ENCODE data around the gene ETFB. TPM values are rescaled to one million over a fixed set of nuclear protein-coding genes. Genes with fewer than 3 reads are reported as not detected.

Gene ETFB
- total RNA-seq, 2 donors from 2014 or later = 54.3 to 77.3 TPM

DNA sequence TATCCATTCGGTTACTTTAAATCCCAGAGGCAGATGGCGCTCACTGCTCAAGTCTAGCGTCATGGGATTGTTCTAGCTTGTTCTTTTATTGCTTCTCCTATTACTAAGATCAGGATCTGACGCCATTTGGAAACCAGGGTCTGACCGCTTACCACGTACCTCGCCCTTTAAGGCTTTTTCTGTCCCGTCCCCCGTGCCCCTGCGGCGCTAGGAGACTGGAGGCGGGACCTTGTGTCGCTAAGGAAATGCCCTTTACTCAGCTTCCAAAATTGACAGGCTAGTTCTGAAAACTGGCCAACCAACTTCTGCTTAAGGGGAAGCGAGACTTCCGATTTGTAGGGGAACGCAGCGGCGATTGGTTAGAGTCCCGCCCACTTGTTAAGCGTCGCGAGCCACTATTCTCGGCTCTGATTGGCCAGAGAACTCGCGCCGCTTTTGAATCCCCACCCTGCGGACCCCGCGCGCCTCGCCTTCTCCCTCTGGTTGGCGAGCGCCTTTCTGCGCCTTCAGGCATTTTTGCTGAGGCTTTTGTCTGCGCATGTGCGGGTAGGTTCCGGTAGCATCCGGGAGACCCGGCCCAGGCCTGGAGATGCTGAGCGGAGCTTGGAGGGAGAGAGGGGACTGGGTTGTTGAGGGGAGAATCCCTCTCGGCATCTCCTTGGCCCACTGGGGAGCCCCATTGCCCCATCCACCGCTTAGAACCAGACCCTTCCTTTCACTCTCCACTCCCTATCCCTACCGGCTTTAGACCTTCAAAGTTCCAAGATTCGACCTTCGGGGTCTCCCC lies 28.1 kb upstream of the ETFB start:
- Histone ChIP-seq H3K36me3 (ENCODE audit: control insufficient read depth, insufficient read depth, low read length) (no peaks in the 10 kb centered on the region), H3K9me3 (ENCODE audit: control insufficient read depth, low read length) (no peaks in the 10 kb centered on the region), H3K9ac (ENCODE audit: extremely low read depth, low read length, poor library complexity, severe bottlenecking) (peak overlapping the region; percentile 57), H3K27ac (ENCODE audit: low read depth, low read length) (peak overlapping the region; percentile 32), H3K4me1 (ENCODE audit: control insufficient read depth, insufficient read depth, low read length) (peaks cover 2% of the 10 kb centered on the region), H3K4me3 (ENCODE audit: low read length) (peak overlapping the region; percentile 86), H3K27me3 (ENCODE audit: control insufficient read depth, insufficient read depth, low read length, poor library complexity, severe bottlenecking) (no peaks in the 10 kb centered on the region)
- Mint-ChIP-seq H3K9me3 (peaks cover 8% of the 10 kb centered on the region), H3K27me3 (ENCODE audit: insufficient read depth) (no peaks in the 10 kb centered on the region), H3K4me3 (peak overlapping the region; percentile 77), H3K27ac (peak overlapping the region; percentile 95), H3K4me1 (peaks cover 5% of the 10 kb centered on the region), H3K36me3 (ENCODE audit: low read depth) (peaks cover 3% of the 10 kb centered on the region)
- TF ChIP-seq, protein P1, sequence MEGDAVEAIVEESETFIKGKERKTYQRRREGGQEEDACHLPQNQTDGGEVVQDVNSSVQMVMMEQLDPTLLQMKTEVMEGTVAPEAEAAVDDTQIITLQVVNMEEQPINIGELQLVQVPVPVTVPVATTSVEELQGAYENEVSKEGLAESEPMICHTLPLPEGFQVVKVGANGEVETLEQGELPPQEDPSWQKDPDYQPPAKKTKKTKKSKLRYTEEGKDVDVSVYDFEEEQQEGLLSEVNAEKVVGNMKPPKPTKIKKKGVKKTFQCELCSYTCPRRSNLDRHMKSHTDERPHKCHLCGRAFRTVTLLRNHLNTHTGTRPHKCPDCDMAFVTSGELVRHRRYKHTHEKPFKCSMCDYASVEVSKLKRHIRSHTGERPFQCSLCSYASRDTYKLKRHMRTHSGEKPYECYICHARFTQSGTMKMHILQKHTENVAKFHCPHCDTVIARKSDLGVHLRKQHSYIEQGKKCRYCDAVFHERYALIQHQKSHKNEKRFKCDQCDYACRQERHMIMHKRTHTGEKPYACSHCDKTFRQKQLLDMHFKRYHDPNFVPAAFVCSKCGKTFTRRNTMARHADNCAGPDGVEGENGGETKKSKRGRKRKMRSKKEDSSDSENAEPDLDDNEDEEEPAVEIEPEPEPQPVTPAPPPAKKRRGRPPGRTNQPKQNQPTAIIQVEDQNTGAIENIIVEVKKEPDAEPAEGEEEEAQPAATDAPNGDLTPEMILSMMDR (conservative IDR thresholded peaks at IDR 0.05) = no peak
- WGBS, 2 experiments (ENCODE audit: insufficient coverage in 1 of 2, insufficient read length in 1 of 2) = 1% methylated on average over 25 to 45 of the region's 45 CpGs
- peak; percentile 99 for DNase-seq

DNA sequence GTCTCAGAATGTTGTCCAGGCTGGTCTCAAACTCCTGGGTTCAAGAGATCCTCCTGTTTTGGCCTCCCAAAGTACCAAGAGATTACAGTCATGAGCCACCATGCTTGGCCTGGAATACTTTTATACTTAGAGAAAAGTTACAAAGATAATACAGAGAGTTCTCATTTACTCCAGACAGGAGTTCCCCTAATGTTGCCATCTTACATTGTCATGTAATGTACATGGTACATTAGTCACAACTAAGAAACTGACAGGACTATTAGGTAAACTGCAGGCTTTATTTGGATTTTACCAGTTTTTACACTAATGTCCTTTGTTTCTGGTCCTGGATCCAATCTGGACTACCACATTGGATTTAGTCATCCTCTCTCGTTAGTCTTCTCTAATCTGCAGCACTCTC lies 26.5 kb upstream of the ETFB start:
- Mint-ChIP-seq H3K27ac (no peak overlapping the region), H3K4me1 (peaks cover 5% of the 10 kb centered on the region), H3K27me3 (ENCODE audit: insufficient read depth) (no peaks in the 10 kb centered on the region), H3K4me3 (no peak overlapping the region), H3K9me3 (peaks cover 8% of the 10 kb centered on the region), H3K36me3 (ENCODE audit: low read depth) (peaks cover 3% of the 10 kb centered on the region)
- Histone ChIP-seq H3K27me3 (ENCODE audit: control insufficient read depth, insufficient read depth, low read length, poor library complexity, severe bottlenecking) (no peaks in the 10 kb centered on the region), H3K9me3 (ENCODE audit: control insufficient read depth, low read length) (no peaks in the 10 kb centered on the region), H3K4me3 (ENCODE audit: low read length) (no peak overlapping the region), H3K9ac (ENCODE audit: extremely low read depth, low read length, poor library complexity, severe bottlenecking) (no peak overlapping the region), H3K36me3 (ENCODE audit: control insufficient read depth, insufficient read depth, low read length) (no peaks in the 10 kb centered on the region), H3K4me1 (ENCODE audit: control insufficient read depth, insufficient read depth, low read length) (peaks cover 2% of the 10 kb centered on the region), H3K27ac (ENCODE audit: low read depth, low read length) (no peak overlapping the region)
- no peak for DNase-seq
- TF ChIP-seq, protein P1 (conservative IDR thresholded peaks at IDR 0.05) = no peak
- WGBS, 2 experiments (ENCODE audit: insufficient coverage in 1 of 2, insufficient read length in 1 of 2) = 80% methylated on average over 1 of the region's 1 CpG; no CpG with 5 or more reads in 1 of the 2 experiments

DNA sequence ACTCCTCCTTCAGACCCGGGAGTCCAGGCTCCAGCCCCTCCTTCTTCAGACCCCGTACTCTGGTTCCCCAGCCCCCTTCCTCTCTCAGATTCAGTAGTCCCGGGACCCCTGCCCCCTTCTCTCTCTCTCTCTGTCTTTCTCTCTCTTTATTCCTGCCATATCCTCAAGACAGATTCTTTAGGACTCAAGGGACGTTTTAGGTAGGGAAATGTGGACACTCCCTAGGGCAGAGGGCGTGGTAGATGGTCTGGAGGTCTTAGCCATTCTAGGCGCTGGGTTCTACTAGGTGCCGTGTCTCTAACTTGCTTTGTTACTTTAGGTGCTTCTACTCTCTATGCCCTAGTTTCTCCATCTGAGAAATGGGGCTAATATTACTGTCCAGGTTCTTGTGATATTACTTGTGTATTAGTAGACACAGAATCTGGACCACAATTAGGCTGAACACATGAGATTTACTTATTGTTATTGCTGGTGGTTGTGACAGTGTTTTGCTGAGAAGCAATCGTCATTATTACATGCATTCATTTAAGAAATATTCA lies 25.0 kb upstream of the ETFB start:
- peaks cover 5% of the 10 kb centered on the region for H3K4me1 Mint-ChIP-seq
- Histone ChIP-seq H3K9ac (ENCODE audit: extremely low read depth, low read length, poor library complexity, severe bottlenecking) (no peak overlapping the region), H3K4me1 (ENCODE audit: control insufficient read depth, insufficient read depth, low read length) (peaks cover 2% of the 10 kb centered on the region), H3K27me3 (ENCODE audit: control insufficient read depth, insufficient read depth, low read length, poor library complexity, severe bottlenecking) (no peaks in the 10 kb centered on the region), H3K27ac (ENCODE audit: low read depth, low read length) (no peak overlapping the region), H3K9me3 (ENCODE audit: control insufficient read depth, low read length) (no peaks in the 10 kb centered on the region), H3K4me3 (ENCODE audit: low read length) (no peak overlapping the region), H3K36me3 (ENCODE audit: control insufficient read depth, insufficient read depth, low read length) (no peaks in the 10 kb centered on the region)
- H3K9me3 Mint-ChIP-seq = peaks cover 3% of the 10 kb centered on the region
- H3K27ac Mint-ChIP-seq = peak overlapping the region; percentile 49
- no peaks in the 10 kb centered on the region for H3K36me3 Mint-ChIP-seq (ENCODE audit: low read depth)
- 90 to 91% methylated on average over 4 to 7 of the region's 8 CpGs for WGBS, 2 experiments (ENCODE audit: insufficient coverage in 1 of 2, insufficient read length in 1 of 2)
- peak overlapping the region; percentile 46 for H3K4me3 Mint-ChIP-seq
- no peak for DNase-seq
- H3K27me3 Mint-ChIP-seq (ENCODE audit: insufficient read depth) = no peaks in the 10 kb centered on the region
- TF ChIP-seq, protein P1 (conservative IDR thresholded peaks at IDR 0.05) = no peak
